AG08395 (cell line): ENCODE data around the gene C19orf12.
A peak's percentile ranks its signal among the peaks of the same experiment; 100 is the strongest.
"Not testable (repeated sequence)": the region's sequence is repeated elsewhere in the genome, so short reads cannot be mapped to it uniquely, and the experiment has no call there.

Experiments used
- DNase-seq: peaks from one replicate; pipeline ENCODE4 v3.0.0; 2012; ENCODE audit warnings: mixed read lengths, low spot score

The C19orf12 gene

GRCh38 chr19:29675120-29675649 lies 39.9 kb downstream of the C19orf12 start:
- DNase-seq, result no peak

DNA sequence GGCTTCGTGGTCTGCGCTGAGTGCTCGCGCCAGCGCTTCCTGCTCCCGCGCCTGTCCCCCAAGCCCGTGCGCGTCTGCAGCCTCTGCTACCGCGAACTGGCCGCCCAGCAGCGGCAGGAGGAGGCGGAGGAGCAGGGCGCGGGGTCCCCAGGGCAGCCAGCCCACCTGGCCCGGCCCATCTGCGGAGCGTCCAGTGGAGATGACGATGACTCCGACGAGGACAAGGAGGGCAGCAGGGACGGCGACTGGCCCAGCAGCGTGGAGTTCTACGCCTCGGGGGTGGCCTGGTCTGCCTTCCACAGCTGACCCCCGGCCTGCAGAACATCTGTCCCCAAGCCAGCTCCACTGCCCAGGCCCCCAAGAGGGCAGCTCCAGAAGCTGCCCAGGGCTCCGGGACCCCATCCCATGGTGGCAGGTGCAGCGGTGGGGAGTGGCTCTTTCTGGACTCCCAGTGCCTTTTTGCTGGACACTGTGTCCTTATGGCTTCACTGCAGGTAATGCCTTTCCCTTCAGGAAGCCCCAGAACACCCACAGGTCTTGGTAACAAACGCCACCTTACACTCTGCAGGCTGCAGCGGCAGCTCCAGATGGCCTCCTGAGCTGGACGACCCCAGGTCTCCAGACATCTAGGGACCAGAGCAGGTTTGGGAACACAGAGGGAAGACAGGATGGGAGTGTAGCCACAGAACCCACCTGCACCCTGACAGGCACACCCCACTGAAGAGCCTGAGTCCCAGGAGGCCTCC lies 40.5 kb downstream of the C19orf12 start:
- no peak for DNase-seq

DNA sequence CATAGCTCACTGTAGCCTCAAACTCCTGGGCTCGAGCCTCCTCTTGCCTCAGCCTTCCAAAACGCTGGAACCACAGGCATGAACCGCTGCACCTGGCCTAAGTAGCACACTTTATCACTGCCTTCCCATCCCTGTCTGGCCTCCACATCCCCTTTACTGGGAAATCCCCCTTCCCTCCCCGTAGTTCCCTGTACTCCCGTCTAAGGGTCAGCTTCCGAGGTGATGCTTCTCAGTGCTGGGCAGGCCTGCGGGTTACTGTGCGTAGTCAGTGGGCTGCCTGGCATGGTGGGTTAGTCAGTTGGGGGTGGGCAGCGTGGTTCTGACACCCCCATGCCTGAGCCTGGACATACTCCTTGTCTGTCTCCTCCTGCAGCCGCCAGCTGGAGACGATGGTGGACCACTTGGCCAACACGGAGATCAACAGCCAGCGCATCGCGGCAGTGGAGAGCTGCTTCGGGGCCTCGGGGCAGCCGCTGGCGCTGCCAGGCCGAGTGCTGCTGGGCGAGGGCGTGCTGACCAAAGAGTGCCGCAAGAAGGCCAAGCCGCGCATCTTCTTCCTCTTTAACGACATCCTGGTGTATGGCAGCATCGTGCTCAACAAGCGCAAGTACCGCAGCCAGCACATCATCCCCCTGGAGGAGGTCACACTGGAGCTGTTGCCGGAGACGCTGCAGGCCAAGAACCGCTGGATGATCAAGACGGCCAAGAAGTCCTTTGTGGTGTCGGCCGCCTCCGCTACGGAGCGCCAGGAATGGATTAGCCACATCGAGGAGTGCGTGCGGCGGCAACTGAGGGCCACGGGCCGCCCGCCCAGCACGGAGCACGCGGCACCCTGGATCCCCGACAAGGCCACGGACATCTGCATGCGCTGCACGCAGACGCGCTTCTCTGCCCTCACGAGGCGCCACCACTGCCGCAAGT lies 41.4 kb downstream of the C19orf12 start:
- no peak for DNase-seq

GRCh38 chr19:29672933-29673336 lies 42.1 kb downstream of the C19orf12 start:
- no peak for DNase-seq

DNA sequence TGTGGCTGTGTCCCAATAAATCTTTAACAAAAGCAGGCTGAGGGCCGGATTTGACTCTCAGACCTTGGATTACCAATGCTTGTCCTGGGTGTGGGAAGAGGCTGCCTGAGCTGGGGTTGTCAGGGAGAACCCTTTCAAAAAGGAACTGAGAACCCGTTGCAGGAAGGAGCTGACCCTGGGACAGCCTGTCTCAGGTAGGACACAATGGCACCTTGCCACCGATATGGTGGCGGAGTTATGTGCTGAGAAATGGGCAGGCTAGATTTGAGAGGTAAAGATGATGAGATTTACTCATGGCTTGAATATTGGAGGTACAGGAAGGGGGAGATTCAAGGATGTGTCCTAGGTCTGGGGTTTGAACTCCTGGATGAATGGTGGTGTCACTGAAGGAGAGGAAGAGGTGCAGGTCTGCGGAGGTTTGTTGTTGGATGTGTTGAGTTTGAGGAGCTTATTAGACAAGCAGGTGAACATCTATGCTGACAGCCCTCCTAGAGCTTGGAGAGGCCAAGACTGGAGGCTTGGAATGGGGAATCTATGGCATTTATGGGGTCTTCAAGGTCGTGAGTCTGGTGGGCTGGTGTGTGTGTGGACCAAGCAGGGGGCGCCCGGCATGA lies 42.6 kb downstream of the C19orf12 start:
- no peak for DNase-seq

DNA sequence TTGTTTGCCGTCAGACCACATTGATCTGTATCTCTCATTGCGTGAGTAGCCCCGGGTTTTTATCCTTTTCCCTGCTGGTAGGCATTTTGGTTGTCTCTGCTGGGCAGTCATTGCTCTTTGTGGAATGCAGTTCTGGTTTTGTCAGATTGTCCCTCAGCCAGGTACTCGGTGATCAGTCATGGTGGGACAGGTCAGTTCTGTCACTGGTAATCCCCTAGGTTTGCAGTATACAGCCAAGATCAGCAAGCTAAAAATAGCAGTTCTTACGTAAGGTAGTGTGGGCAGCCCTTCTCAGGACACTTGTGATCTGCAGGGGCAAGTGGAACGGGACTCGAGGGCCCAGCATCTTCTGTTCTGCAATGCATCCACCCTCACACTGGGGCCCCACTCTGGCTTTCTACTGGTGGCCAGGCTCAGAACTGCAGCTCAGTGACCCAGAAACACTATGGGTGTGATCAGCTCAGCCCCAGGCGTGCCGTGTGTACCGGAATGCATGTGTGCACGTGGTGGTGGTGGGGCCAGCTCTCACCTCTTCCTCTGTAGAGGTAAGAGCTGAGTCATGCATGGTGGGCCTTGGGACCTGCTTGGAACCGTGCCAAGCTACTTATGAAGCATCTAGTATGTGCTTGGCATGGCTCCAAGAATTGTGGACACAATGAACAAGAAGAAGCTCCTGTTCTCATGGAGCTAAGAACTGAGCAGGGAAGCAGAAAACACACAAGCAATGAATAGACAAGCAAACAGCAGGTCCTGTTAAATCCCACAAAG lies 43.5 kb downstream of the C19orf12 start:
- DNase-seq, result no peak

DNA sequence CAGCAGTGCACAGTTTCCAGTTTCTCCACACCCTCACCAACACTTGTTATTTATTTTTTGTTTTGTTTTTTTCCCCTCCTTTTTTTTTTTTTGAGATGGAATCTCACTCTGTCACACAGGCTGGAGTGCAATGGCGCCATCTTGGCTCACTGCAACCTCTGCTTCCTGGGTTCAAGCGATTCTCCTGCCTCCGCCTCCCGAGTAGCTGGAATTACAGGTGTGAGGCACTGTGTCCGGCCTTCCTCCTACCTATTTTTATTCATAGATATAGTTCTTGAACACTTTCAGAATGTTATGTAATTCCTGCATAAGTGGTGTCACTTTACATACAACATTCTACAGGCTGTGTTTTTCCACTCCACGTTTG lies 44.1 kb downstream of the C19orf12 start:
- not testable (repeated sequence) for DNase-seq

DNA sequence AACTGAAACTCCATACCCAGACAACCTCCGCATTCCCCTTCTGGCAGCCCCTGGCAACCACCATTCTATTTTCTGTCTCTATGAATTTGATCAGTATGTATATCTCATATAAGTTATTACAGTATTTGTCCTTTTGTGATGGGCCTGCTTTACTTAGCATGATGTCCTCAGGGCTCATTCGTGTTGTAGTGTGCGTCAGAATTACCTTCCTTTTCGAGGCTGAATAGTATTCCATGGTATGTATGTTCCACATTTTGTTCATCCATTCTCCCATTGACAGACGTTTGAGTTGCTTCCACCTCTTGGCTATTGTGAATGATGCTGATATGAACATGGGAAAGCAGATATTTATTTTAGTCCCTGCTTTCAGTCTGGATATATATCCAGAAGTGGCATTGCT lies 44.8 kb downstream of the C19orf12 start:
- DNase-seq, result no peak

- no peak for DNase-seq
Measured at GRCh38 chr19:29668746-29669609, 46.1 kb downstream of the C19orf12 start.

DNA sequence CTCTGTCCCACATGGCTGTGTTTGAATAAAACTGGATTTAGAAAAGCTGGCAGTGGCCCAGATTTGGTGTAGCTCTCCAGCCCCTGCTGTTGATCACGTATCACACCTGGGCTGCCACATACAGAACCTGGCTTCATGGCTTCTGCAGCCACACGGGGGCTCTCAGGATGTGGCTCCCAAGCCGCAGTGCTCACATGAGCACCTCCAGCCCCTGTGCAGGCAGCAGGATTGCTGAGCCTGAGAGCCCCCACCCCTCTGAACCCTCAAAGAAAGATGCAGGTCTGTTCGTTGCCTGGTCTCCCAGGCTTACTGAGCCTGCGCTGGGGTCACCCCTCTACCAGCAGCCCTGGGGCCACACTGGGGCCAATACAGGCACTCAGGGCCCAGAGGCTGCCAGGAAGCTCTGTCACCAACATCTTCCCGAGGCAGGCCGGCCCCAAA lies 47.1 kb downstream of the C19orf12 start:
- no peak for DNase-seq

GRCh38 chr19:29667387-29667783 lies 47.7 kb downstream of the C19orf12 start:
- no peak for DNase-seq

GRCh38 chr19:29666578-29667386 lies 48.3 kb downstream of the C19orf12 start:
- peak; percentile 70 for DNase-seq

DNA sequence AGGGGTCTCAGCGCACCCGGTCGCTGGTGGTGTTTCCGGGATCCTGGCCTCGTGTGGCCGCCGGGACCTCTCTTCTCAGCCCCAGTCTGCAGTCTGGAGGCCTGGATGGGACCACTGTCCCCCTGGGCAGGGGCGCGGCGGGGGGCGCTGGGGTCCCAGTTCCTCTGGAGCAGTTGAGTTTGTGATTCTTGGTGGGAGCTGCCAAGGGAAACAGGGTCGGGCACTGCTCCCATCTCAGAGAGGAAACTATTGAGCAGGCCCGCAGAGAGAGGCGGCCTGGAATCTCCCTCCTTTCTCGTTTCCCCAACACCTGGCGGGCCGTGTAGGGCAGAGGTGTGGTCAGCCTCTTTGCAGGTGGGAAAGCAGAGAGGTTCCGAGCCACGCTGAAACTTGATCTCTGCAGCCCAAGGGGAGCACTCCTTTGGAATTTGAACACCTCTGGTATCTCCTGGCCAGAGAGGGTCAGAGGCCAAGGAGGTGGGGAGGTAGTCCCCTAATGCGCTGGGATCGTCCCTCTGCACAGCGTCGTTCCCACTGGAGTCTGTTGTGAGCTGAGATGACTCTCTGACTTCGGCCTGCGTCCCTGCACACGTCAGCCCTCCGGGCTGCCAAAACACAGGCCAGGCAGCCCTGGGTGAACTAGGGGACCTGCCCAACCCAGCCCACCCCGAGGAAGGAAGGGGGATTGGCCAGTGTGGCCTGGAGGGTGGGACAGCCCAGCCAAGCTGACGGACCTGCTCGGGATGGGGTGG lies 49.1 kb downstream of the C19orf12 start:
- DNase-seq, result peak; percentile 69

DNA sequence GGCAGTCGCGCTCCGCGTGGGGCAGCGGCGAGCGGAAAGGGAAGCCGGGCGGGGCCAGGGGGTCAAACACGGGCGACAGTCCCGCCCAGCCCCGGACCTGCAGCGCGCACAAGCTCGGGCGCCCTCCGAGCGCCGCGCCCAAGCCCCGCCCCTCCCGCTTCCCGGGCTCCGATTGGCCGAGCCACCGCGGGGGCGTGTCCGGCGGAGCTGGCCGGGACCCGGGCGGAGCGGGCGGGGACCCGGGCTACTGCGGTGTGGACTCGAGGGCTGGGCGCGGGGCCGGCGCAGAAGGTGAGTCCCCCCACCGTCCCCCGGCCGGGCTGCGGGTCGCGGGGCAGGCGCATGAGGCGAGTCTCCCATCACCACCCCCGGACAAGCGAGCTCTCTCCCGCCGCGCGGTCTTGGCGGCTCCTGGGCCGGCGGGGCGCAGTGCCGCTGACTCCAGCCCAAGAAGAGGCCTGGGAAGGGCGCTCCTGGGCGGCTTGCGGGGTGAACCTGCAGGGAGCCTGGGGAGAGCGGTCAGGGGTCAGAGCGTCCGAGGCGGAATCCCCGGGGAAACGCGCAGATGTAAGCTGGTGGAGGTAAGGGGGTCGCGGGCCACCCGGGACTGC lies 49.7 kb downstream of the C19orf12 start, which contains the start of gene PLEKHF1:
TSS of gene PLEKHF1 (plus strand) at position 247 of the 611 bp plus-strand sequence. CDS start 8,379 bp downstream, outside the sequence.
- peak; percentile 92 for DNase-seq

DNA sequence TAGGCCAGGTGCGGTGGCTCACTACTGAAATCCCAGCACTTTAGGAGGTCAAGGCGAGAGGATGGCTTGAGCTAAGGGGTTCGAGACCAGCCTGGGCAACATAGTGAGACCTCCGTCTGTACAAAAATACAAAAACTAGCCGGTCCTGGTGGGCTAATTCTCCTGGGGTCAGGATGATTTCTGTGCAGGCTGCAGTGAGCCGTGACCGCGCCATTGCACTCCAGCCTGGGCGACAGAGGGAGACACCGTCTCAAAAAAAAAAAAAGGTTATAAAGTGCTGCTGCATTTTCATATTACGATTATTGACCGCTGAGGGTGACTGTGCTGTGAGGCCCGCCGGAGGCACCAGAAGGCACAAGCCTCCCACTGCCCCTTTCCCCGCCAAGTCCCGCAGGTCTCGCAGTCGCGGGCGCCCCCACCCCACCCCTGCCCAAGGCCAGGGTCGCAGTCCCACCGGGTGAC lies 50.3 kb downstream of the C19orf12 start:
- no peak for DNase-seq

DNA sequence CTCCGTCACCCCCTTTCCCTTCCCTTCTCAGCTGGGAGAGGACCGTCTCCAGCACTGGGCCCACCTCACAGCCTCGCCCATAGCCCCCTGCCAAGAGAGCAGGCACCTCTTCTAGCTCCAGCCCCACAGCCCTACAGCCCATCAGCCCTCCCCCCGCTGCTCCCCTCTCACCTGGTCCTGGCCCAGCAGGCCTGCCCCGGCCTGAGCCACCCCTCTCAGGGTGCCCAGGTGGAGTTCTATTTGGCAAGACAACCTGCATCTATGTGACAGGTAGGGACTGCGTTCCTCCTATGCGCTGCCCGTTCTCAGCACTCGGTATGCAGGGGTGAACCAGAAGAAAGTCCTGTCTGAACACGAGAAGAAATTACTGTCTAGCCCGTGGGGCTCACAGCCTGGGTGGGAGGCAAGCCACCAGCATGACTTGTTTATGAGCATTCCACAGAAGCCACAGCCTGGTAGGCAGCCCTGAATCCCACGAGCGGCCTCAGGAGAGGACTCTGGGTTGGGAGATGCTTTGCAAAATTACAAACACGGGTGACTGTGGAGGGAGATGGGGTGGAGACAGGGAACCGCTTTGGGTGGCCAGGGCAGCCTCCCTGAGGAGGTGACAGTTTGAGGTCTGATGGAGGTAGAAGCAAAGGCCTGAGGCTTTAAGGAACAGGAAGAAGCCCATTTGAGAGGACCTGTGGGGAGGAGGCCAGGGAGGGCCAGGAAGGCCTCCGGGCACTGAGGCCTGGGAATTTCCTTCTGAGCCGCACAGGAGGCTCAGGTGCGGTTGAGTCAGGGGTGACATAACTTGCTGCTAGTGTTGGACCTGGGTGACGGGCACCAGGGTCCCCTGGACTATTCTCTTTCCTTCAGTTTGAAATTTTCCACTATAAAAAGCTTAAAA lies 51.0 kb downstream of the C19orf12 start:
- DNase-seq, result peak; percentile 35
